GM19438 (cell line): ENCODE measurements around the gene FNIP2.
"Not testable (repeated sequence)": the region's sequence is repeated elsewhere in the genome, so short reads cannot be mapped to it uniquely, and the experiment has no call there.

Experiments used
- ATAC-seq: cut with Tn5 transposase; IDR thresholded peaks from one replicate; pipeline ENCODE4 v1.9.1; 2021; ENCODE audit warnings: low read depth; ENCODE audit not compliant: unreplicated experiment

FNIP2 gene

GRCh38 chr4:158941895-158942294 is 173.1 kb downstream of the FNIP2 start:
- no peak for ATAC-seq

GRCh38 chr4:158945529-158946108 is 176.8 kb downstream of the FNIP2 start:
- ATAC-seq: no peak

DNA sequence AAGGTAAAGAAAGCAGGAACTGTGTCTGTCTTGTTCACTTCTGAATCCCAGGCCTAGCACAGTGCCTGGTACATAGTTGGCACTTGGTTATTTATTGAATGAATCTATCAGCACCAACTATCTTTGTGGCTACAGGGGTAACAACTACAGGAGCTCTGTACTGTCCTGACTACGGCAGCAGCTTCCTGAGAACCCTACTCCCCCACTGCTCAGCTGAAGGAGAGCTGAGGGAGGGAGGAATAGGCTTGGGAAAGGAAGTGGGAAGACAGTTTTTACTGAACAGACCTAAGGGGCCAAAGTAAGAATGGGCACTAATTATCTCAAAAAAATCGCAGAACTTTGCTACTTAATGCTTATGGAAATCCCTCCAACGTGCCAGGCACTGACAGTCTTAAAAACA is 178.0 kb downstream of the FNIP2 start:
- no peak for ATAC-seq

- ATAC-seq: no peak
These were observed 179.2 kb downstream of the FNIP2 start for GRCh38 chr4:158948071-158948470.

DNA sequence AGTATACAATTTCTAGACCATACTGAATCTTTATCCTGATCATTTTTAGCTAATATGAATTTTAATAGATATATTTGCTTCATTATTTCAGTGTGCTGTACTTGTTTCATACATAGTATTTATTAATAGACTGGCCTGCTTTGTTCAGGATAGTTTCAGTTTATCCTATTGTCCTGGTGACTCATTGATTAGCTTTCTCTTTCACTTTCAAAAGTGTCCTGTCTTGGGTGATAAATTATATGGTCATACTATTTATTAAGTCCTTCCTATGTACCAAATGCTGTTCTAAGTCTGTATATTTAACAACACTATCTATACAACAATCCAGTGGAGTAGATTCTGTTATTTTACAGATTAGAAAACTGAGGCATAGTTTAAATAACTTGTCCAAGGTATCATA is 180.3 kb downstream of the FNIP2 start:
- ATAC-seq: no peak

GRCh38 chr4:158952221-158952774 is 183.5 kb downstream of the FNIP2 start:
- ATAC-seq: not testable (repeated sequence)

GRCh38 chr4:158956345-158956744 is 187.5 kb downstream of the FNIP2 start:
- ATAC-seq: not testable (repeated sequence)

DNA sequence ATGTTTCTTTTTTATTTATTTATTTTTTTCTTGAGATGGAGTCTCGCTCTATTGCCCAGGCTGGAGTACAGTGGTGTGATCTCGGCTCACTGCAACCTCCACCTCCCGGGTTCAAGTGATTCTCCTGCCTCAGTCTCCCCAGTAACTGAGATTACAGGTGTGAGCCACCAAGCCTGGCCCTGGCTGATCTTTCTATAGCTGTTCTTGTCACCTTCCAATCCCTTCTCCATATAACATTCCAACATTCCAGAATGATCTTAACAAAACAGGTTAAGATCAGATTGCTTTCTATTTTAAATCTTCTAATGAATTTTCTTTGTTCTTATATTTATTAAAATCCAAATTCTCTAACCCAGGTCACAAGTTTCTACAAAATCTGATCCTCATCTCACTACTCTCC is 188.1 kb downstream of the FNIP2 start:
- ATAC-seq: not testable (repeated sequence)
